A549 (cell line): ENCODE results near the gene SHC4. TPM values are rescaled to one million over a fixed set of nuclear protein-coding genes. Genes with fewer than 3 reads are reported as not detected.
"Not testable (repeated sequence)": the region's sequence is repeated elsewhere in the genome, so short reads cannot be mapped to it uniquely, and the experiment has no call there.

Experiments
- ATAC-seq, 2 experiments: fragments of 200-7000 bp in 1 of 2; fragments of >200 bp in 1 of 2; cut with Nextera tagmentation in 1 of 2; cut with Tn5 transposase in 1 of 2; 3 replicates each; pipeline versions ENCODE4 v1.8.0 to v1.9.1; 2018 to 2020; ENCODE audit warnings: mild to moderate bottlenecking in 1 of 2, moderate library complexity in 1 of 2
- CTCF ChIA-PET: fragments of 300-600 bp; sonication (Branson Sonifier 250); formaldehyde crosslinking; extraction: SDS; loops from one replicate; lab custom pipeline; 2021; ENCODE audit warnings: antibody characterized with exemption, inconsistent platforms; lab: Yijun Ruan, JAX
- POLR2A ChIA-PET: fragments of 350-600 bp; formaldehyde crosslinking; extraction: SDS; loops from one replicate; lab custom pipeline; 2021; ENCODE audit warnings: antibody characterized with exemption, inconsistent platforms; lab: Yijun Ruan, JAX
- DNase-seq, 2 experiments: peaks; one replicate each; pipeline versions ENCODE4 v3.0.0 to v3.0.0-alpha.2; 2011 to 2016; ENCODE audit warnings: low read depth in 1 of 2, low spot score in 1 of 2
- FAIRE-seq: peaks from 2 replicates; lab custom pipeline; 2011; peaks lifted over from hg19 to GRCh38; lab: Jason Lieb, UNC
- H3K27ac ChIP-seq, 2 experiments: fragments of >200 bp; sonication (Bioruptor Twin); formaldehyde crosslinking; 3 replicates each; pipeline ENCODE4 v1.5.1; 2016 to 2017
- H3K4me1 ChIP-seq: fragments of >200 bp; sonication (Bioruptor Twin); formaldehyde crosslinking; 3 replicates; pipeline ENCODE4 v1.6.1; 2016
- H3K4me2 ChIP-seq: fragments of >200 bp; sonication (Bioruptor Twin); formaldehyde crosslinking; 3 replicates; pipeline ENCODE4 v1.6.1; 2016
- H3K4me3 ChIP-seq: fragments of >200 bp; sonication (Bioruptor Twin); formaldehyde crosslinking; 3 replicates; pipeline ENCODE4 v1.5.1; 2016
- H3K9me3 ChIP-seq: fragments of >200 bp; sonication (Bioruptor Twin); formaldehyde crosslinking; 3 replicates; pipeline ENCODE4 v1.6.1; 2016
- ATOH8 ChIP-seq: fragments of 250-450 bp; sonication (Bioruptor Pico); IDR thresholded peaks from 2 replicates; pipeline ENCODE4 v1.5.0; 2020; ENCODE audit warnings: low read depth, mild to moderate bottlenecking, moderate library complexity
- BHLHE40 ChIP-seq: IDR thresholded peaks from 2 replicates; pipeline ENCODE4 v1.6.1; 2012; ENCODE audit warnings: low read depth, low read length, inconsistent platforms
- CBX8 ChIP-seq: fragments of 200-600 bp; sonication (generic); IDR thresholded peaks from 2 replicates; pipeline ENCODE4 v1.6.1; 2016
- CEBPB ChIP-seq, 2 experiments: fragments of >200 bp in 1 of 2; sonication (Bioruptor Twin) in 1 of 2; formaldehyde crosslinking in 1 of 2; IDR thresholded peaks; 2 replicates each; pipeline ENCODE4 v1.6.1; 2012 to 2016
- CHD2 ChIP-seq: fragments of 150-350 bp; IDR thresholded peaks from 2 replicates; pipeline ENCODE4 v1.6.1; 2014; ENCODE audit warnings: low read length; ENCODE audit not compliant: partially characterized antibody
- EHMT2 ChIP-seq: fragments of 200-600 bp; sonication (generic); IDR thresholded peaks from 2 replicates; pipeline ENCODE4 v1.6.1; 2016; ENCODE audit warnings: antibody characterized with exemption, low read depth, mild to moderate bottlenecking, moderate library complexity
- ESRRA ChIP-seq: fragments of 150-350 bp; IDR thresholded peaks from 2 replicates; pipeline ENCODE4 v1.6.1; 2014; ENCODE audit warnings: mild to moderate bottlenecking, low read length, borderline replicate concordance
- HDAC2 ChIP-seq: fragments of 200-600 bp; sonication (generic); IDR thresholded peaks from 2 replicates; pipeline ENCODE4 v1.6.1; 2016
- JUN ChIP-seq, 2 experiments: fragments of >200 bp; sonication (Bioruptor Twin); formaldehyde crosslinking; IDR thresholded peaks; 2 replicates in 1 of 2; 3 replicates in 1 of 2; pipeline ENCODE4 v1.6.1; 2016 to 2017
- KDM1A ChIP-seq: fragments of 200-600 bp; sonication (generic); IDR thresholded peaks from 2 replicates; pipeline ENCODE4 v1.6.1; 2016; ENCODE audit warnings: low read depth, mild to moderate bottlenecking
- MAFK ChIP-seq: fragments of 450-650 bp; IDR thresholded peaks from 2 replicates; pipeline ENCODE4 v1.6.1; 2014; ENCODE audit not compliant: partially characterized antibody
- NR3C1 ChIP-seq: fragments of >200 bp; sonication (Bioruptor Twin); formaldehyde crosslinking; IDR thresholded peaks from 3 replicates; pipeline ENCODE4 v1.6.1; 2017
- RAD21 ChIP-seq, 2 experiments: fragments of >200 bp in 1 of 2; sonication (Bioruptor Twin) in 1 of 2; formaldehyde crosslinking in 1 of 2; IDR thresholded peaks in 1 of 2; conservative IDR thresholded peaks in 1 of 2; 2 replicates in 1 of 2; 3 replicates in 1 of 2; pipeline ENCODE4 v1.6.1; 2012 to 2018; ENCODE audit warnings: inconsistent platforms in 1 of 2
- RARB ChIP-seq: fragments of 250-450 bp; sonication (Bioruptor Pico); IDR thresholded peaks from 2 replicates; pipeline ENCODE4 v1.8.0; 2021; ENCODE audit warnings: mild to moderate bottlenecking, moderate library complexity
- REST ChIP-seq: fragments of 200-600 bp; sonication (generic); IDR thresholded peaks from 2 replicates; pipeline ENCODE4 v1.6.1; 2016; ENCODE audit warnings: antibody characterized with exemption, mild to moderate bottlenecking, moderate library complexity
- RFX5 ChIP-seq: fragments of 450-650 bp; IDR thresholded peaks from 2 replicates; pipeline ENCODE4 v1.7.1; 2014; ENCODE audit warnings: antibody characterized with exemption, mild to moderate bottlenecking, moderate library complexity
- SMC3 ChIP-seq: fragments of >200 bp; sonication (Bioruptor Twin); formaldehyde crosslinking; IDR thresholded peaks from 3 replicates; pipeline ENCODE4 v1.6.1; 2018; ENCODE audit warnings: inconsistent platforms
- TFCP2L1 ChIP-seq: fragments of 250-450 bp; sonication (Bioruptor Pico); IDR thresholded peaks from 2 replicates; pipeline ENCODE4 v1.5.0; 2021; ENCODE audit warnings: mild to moderate bottlenecking
- TP53 ChIP-seq: fragments of 250-450 bp; sonication (Bioruptor Pico); IDR thresholded peaks from 2 replicates; pipeline ENCODE4 v1.5.0; 2021; ENCODE audit warnings: mild to moderate bottlenecking, moderate library complexity
- ZC3H11A ChIP-seq: fragments of 450-650 bp; IDR thresholded peaks from 2 replicates; pipeline ENCODE4 v1.6.1; 2014; ENCODE audit warnings: antibody characterized with exemption, mild to moderate bottlenecking
- ZNF302 ChIP-seq: fragments of 250-450 bp; sonication (Bioruptor Pico); IDR thresholded peaks from 2 replicates; pipeline ENCODE4 v1.9.0; 2021; ENCODE audit warnings: inconsistent platforms, mild to moderate bottlenecking, moderate library complexity
- WGBS: methylation state at CpG from one replicate; pipeline ENCODE4 v1.1.6; 2017; ENCODE audit errors: missing lambda C conversion rate; 5-methylcytosine and 5-hydroxymethylcytosine counted together
- polyA plus RNA-seq, 4 experiments: library from polyadenylated mRNA; depleted of rRNA in 3 of 4; stranded (reverse); fragments of >200 nt; fragmentation: RNase III in 1 of 4; extraction: RNeasy Plus Mini Kit Qiagen cat#74134 plus additional on column Dnase treatment in 1 of 4; gene quantifications; 2 replicates in 3 of 4; 3 replicates in 1 of 4; pipeline ENCODE4 v1.2.3, GENCODE V29; 2011 to 2017
- TF ChIP-seq, protein P1 (sequence below): fragments of >200 bp; sonication (Bioruptor Twin); formaldehyde crosslinking; IDR thresholded peaks from 3 replicates; pipeline ENCODE4 v1.6.1; 2016
- TF ChIP-seq, protein P2 (sequence below): IDR thresholded peaks from 2 replicates; pipeline ENCODE4 v1.6.1; 2012
- TF ChIP-seq, protein P3 (sequence below): IDR thresholded peaks from 2 replicates; pipeline ENCODE4 v1.6.1; 2012; ENCODE audit warnings: low read depth, borderline replicate concordance

The SHC4 gene
- polyA plus RNA-seq, 2 of the 4 experiments (the other 2 are of a cell fraction) = 0.08 to 0.16 TPM

DNA sequence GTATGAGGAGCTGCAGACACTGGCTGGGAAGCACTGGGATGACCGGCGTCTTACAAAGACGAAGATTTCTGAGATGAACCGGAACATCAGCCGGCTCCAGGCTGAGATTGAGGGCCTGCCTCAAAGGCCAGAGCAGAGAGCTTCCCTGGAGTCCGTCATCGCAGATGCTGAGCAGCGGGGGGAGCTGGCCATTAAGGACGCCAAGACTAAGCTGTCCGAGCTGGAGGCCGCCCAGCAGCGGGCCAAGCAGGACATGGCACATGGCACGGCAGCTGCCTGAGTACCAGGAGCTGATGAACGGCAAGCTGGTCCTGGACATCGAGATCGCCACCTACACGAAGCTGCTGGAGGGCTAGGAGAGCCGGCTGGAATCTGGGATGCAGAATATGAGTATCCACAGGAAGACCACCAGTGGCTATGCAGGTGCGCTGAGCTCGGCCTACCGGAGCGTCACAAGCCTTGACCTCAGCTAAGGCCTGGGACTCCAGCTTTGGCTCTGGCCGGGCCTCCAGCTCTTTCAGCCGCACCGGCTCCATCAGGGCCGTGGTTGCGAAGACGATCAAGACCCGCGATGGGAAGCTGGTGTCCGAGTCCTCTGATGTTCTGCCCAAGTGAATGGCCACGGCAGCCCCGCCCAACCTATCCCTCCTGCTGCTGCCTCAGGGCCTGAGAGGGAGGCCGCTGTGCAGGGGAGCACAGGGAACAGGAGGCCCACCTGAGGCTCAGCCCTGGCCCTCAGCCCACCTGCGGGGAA, 9.2 kb upstream of the SHC4 start:
- DNase-seq (no peak), FAIRE-seq (no peak), ATAC-seq (no peak)
- H3K9me3 ChIP-seq = no peaks in the 10 kb centered on the region
- H3K27ac ChIP-seq = no peak overlapping the region
- WGBS = 92% methylated on average over 14 of the region's 35 CpGs
- CTCF ChIA-PET = interaction anchor here (1.2 to 5.5 kb wide), 3 partner anchors 9 to 112 kb away, joined by 3 to 52 read pairs (median 5); partner anchors contain the start of gene SHC4
- H3K4me1 ChIP-seq = 0 out of 3 replicates have a peak, but pooled peaks cover 5% of the 10 kb centered on the region
- no peak overlapping the region for H3K4me2 ChIP-seq
- H3K4me3 ChIP-seq = no peak overlapping the region
- TF ChIP-seq ZNF302 (CRISPR knock-in tag) (no peak), ZC3H11A (no peak), NR3C1 (no peak), HDAC2 (no peak), ATOH8 (no peak), CBX8 (no peak), JUN (IDR thresholded peaks at IDR 0.05) (no peak), RARB (CRISPR knock-in tag) (no peak), RFX5 (no peak), REST (no peak)
- TF ChIP-seq, protein P1, sequence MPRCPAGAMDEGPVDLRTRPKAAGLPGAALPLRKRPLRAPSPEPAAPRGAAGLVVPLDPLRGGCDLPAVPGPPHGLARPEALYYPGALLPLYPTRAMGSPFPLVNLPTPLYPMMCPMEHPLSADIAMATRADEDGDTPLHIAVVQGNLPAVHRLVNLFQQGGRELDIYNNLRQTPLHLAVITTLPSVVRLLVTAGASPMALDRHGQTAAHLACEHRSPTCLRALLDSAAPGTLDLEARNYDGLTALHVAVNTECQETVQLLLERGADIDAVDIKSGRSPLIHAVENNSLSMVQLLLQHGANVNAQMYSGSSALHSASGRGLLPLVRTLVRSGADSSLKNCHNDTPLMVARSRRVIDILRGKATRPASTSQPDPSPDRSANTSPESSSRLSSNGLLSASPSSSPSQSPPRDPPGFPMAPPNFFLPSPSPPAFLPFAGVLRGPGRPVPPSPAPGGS = no peak
- POLR2A ChIA-PET = no interaction called here

- H3K4me3 ChIP-seq, DNase-seq, H3K4me2 ChIP-seq, H3K9me3 ChIP-seq, FAIRE-seq, ATAC-seq, H3K4me1 ChIP-seq, H3K27ac ChIP-seq, POLR2A ChIA-PET: not testable (repeated sequence)
- CTCF ChIA-PET = interaction anchor here (5.5 kb wide), 1 partner anchor 110 kb away, joined by 52 read pairs; no protein-coding TSS in a partner anchor
- WGBS = 7% methylated on average over 1 of the region's 1 CpG
Measured at GRCh38 chr15:48970926-48971325, 7.2 kb upstream of the SHC4 start.

GRCh38 chr15:48968066-48968465, 4.3 kb upstream of the SHC4 start:
- no peak overlapping the region for H3K4me2 ChIP-seq
- TF ChIP-seq EHMT2 (no peak), ZNF302 (CRISPR knock-in tag) (no peak), RAD21 (conservative IDR thresholded peaks at IDR 0.05 in 1 of 2, IDR thresholded peaks at IDR 0.05 in 1 of 2) (no peak), MAFK (no peak), BHLHE40 (no peak), TP53 (CRISPR knock-in tag) (no peak), TFCP2L1 (no peak), ESRRA (no peak), JUN (IDR thresholded peaks at IDR 0.05) (no peak), ZC3H11A (no peak), CHD2 (no peak), CEBPB (IDR thresholded peaks at IDR 0.05) (no peak), ATOH8 (no peak), KDM1A (no peak), SMC3 (no peak)
- TF ChIP-seq, protein P2, sequence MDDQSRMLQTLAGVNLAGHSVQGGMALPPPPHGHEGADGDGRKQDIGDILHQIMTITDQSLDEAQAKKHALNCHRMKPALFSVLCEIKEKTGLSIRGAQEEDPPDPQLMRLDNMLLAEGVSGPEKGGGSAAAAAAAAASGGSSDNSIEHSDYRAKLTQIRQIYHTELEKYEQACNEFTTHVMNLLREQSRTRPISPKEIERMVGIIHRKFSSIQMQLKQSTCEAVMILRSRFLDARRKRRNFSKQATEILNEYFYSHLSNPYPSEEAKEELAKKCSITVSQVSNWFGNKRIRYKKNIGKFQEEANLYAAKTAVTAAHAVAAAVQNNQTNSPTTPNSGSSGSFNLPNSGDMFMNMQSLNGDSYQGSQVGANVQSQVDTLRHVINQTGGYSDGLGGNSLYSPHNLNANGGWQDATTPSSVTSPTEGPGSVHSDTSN = no peak
- TF ChIP-seq, protein P3, sequence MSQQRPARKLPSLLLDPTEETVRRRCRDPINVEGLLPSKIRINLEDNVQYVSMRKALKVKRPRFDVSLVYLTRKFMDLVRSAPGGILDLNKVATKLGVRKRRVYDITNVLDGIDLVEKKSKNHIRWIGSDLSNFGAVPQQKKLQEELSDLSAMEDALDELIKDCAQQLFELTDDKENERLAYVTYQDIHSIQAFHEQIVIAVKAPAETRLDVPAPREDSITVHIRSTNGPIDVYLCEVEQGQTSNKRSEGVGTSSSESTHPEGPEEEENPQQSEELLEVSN = no peak
- no peak overlapping the region for H3K27ac ChIP-seq
- ATAC-seq = no peak
- ChIA-PET CTCF (no interaction called here), POLR2A (no interaction called here)
- no peak overlapping the region for H3K4me3 ChIP-seq
- H3K9me3 ChIP-seq = no peaks in the 10 kb centered on the region
- DNase-seq = no peak
- H3K4me1 ChIP-seq = no peaks in the 10 kb centered on the region
- no peak for FAIRE-seq
- 70% methylated on average over 4 of the region's 4 CpGs for WGBS
